Activated T-helper 2 cell treated with anti-CD3 and anti-CD28 coated beads, Interferon-gamma antibody, Interleukin-2, Interleukin-4, amounts not matched to agents 10 μg/mL and 5 μg/mL and 100 μg/mL, durations not matched to agents 14 hours and 24 hours and 36 hours (primary cell): ENCODE results near the gene TMED3. TPM values are rescaled to one million over a fixed set of nuclear protein-coding genes. Genes with fewer than 3 reads are reported as not detected.
"Not testable (repeated sequence)": the region's sequence is repeated elsewhere in the genome, so short reads cannot be mapped to it uniquely, and the experiment has no call there.

Experiments used
- DNase-seq: peaks from one replicate; pipeline ENCODE4 v3.0.0; 2021; ENCODE audit warnings: low spot score
- H3K27ac Mint-ChIP-seq: one replicate; pipeline ENCODE4 v1.8.0; 2021; ENCODE audit warnings: mixed read lengths
- H3K27me3 Mint-ChIP-seq: one replicate; pipeline ENCODE4 v1.8.0; 2021; ENCODE audit warnings: low read depth, mixed read lengths
- H3K36me3 Mint-ChIP-seq: one replicate; pipeline ENCODE4 v1.8.0; 2021; ENCODE audit warnings: low read depth, mixed read lengths
- H3K4me1 Mint-ChIP-seq: one replicate; pipeline ENCODE4 v1.8.0; 2021; ENCODE audit warnings: low read depth, mixed read lengths
- H3K4me3 Mint-ChIP-seq: one replicate; pipeline ENCODE4 v1.8.0; 2021; ENCODE audit warnings: low read depth, mild to moderate bottlenecking, moderate library complexity, mixed read lengths
- H3K9me3 Mint-ChIP-seq: one replicate; pipeline ENCODE4 v1.8.0; 2021; ENCODE audit warnings: mixed read lengths
- intact Hi-C: fragments of 100-400 bp; cut with micrococcal nuclease; formaldehyde crosslinking; loops from one replicate; pipeline ENCODE4 v1.15.1; 2023
- total RNA-seq: library from RNA; stranded (reverse); gene quantifications from 2 replicates; pipeline ENCODE4 v1.2.3, GENCODE V29; 2022

Gene TMED3
- total RNA-seq, 1 donor from 2014 or later = 49.8 TPM

GRCh38 chr15:79299841-79300235 is 11.1 kb upstream of the TMED3 start:
- Mint-ChIP-seq H3K4me1 (no peaks in the 10 kb centered on the region), H3K36me3 (no peaks in the 10 kb centered on the region), H3K27me3 (peaks cover 47% of the 10 kb centered on the region), H3K27ac (no peak overlapping the region), H3K9me3 (no peaks in the 10 kb centered on the region), H3K4me3 (no peak overlapping the region)
- intact Hi-C loops = no loop called here
- no peak for DNase-seq

- peaks cover 51% of the 10 kb centered on the region for H3K27me3 Mint-ChIP-seq
- peaks cover 2% of the 10 kb centered on the region for H3K36me3 Mint-ChIP-seq
- no peak overlapping the region for H3K4me3 Mint-ChIP-seq
- H3K27ac Mint-ChIP-seq = no peak overlapping the region
- no peaks in the 10 kb centered on the region for H3K9me3 Mint-ChIP-seq
- intact Hi-C loops = no loop called here
- no peak for DNase-seq
- peaks cover 8% of the 10 kb centered on the region for H3K4me1 Mint-ChIP-seq
Observed at GRCh38 chr15:79307251-79307650, 3.7 kb upstream of the TMED3 start.

GRCh38 chr15:79308874-79309273 is 2.0 kb upstream of the TMED3 start:
- Mint-ChIP-seq H3K27me3 (peaks cover 43% of the 10 kb centered on the region), H3K4me3 (no peak overlapping the region), H3K27ac (no peak overlapping the region), H3K36me3 (peaks cover 17% of the 10 kb centered on the region), H3K4me1 (peaks cover 22% of the 10 kb centered on the region), H3K9me3 (no peaks in the 10 kb centered on the region)
- intact Hi-C loops = no loop called here
- DNase-seq = no peak

- Mint-ChIP-seq H3K4me3 (peak overlapping the region; percentile 87), H3K27ac (no peak overlapping the region)
- no peak for DNase-seq
Observed at GRCh38 chr15:79310612-79310984, 314 bp upstream of the TMED3 start.

GRCh38 chr15:79311901-79312553 is 1.1 kb downstream of the TMED3 start:
- H3K27me3 Mint-ChIP-seq = peaks cover 26% of the 10 kb centered on the region
- peak overlapping the region; percentile 87 for H3K4me3 Mint-ChIP-seq
- intact Hi-C loops = no loop called here
- peaks cover 47% of the 10 kb centered on the region for H3K36me3 Mint-ChIP-seq
- no peaks in the 10 kb centered on the region for H3K9me3 Mint-ChIP-seq
- H3K27ac Mint-ChIP-seq = peak overlapping the region; percentile 53
- DNase-seq = no peak
- H3K4me1 Mint-ChIP-seq = peaks cover 28% of the 10 kb centered on the region

More at GRCh38 chr15:79310612-79310984, 314 bp upstream of the TMED3 start:
- intact Hi-C loops = no loop called here
- Mint-ChIP-seq H3K9me3 (no peaks in the 10 kb centered on the region), H3K4me1 (peaks cover 28% of the 10 kb centered on the region), H3K27me3 (peaks cover 30% of the 10 kb centered on the region), H3K36me3 (peaks cover 32% of the 10 kb centered on the region)

GRCh38 chr15:79314186-79314585 is 3.3 kb downstream of the TMED3 start:
- H3K4me1 Mint-ChIP-seq = peaks cover 35% of the 10 kb centered on the region
- intact Hi-C loops = no loop called here
- H3K27me3 Mint-ChIP-seq = peaks cover 8% of the 10 kb centered on the region
- H3K9me3 Mint-ChIP-seq = no peaks in the 10 kb centered on the region
- H3K36me3 Mint-ChIP-seq = peaks cover 68% of the 10 kb centered on the region
- no peak for DNase-seq
- H3K27ac Mint-ChIP-seq = no peak overlapping the region
- H3K4me3 Mint-ChIP-seq = peak overlapping the region; percentile 6

GRCh38 chr15:79314811-79315210 is 3.9 kb downstream of the TMED3 start:
- DNase-seq = no peak
- H3K36me3 Mint-ChIP-seq = peaks cover 74% of the 10 kb centered on the region
- peaks cover 4% of the 10 kb centered on the region for H3K27me3 Mint-ChIP-seq
- H3K27ac Mint-ChIP-seq = no peak overlapping the region
- H3K4me1 Mint-ChIP-seq = peaks cover 39% of the 10 kb centered on the region
- intact Hi-C loops = no loop called here
- H3K9me3 Mint-ChIP-seq = no peaks in the 10 kb centered on the region
- no peak overlapping the region for H3K4me3 Mint-ChIP-seq

GRCh38 chr15:79315623-79316328 is 4.9 kb downstream of the TMED3 start:
- Mint-ChIP-seq H3K36me3 (peaks cover 78% of the 10 kb centered on the region), H3K27ac (no peak overlapping the region), H3K4me3 (no peak overlapping the region), H3K9me3 (no peaks in the 10 kb centered on the region), H3K4me1 (peaks cover 39% of the 10 kb centered on the region), H3K27me3 (no peaks in the 10 kb centered on the region)
- no peak for DNase-seq
- intact Hi-C loops = no loop called here

GRCh38 chr15:79316864-79317263 is 6.0 kb downstream of the TMED3 start:
- H3K27me3 Mint-ChIP-seq = no peaks in the 10 kb centered on the region

GRCh38 chr15:79319973-79320372 is 9.1 kb downstream of the TMED3 start:
- H3K9me3 Mint-ChIP-seq = not testable (repeated sequence)

More at GRCh38 chr15:79316864-79317263, 6.0 kb downstream of the TMED3 start:
- Mint-ChIP-seq H3K36me3 (peaks cover 87% of the 10 kb centered on the region), H3K4me1 (peaks cover 36% of the 10 kb centered on the region), H3K27ac (no peak overlapping the region), H3K4me3 (no peak overlapping the region), H3K9me3 (no peaks in the 10 kb centered on the region)
- no peak for DNase-seq
- intact Hi-C loops = no loop called here

GRCh38 chr15:79321876-79322275 is 11.0 kb downstream of the TMED3 start:
- peaks cover 11% of the 10 kb centered on the region for H3K4me1 Mint-ChIP-seq
- intact Hi-C loops = no loop called here
- no peak for DNase-seq
- no peaks in the 10 kb centered on the region for H3K27me3 Mint-ChIP-seq
- no peaks in the 10 kb centered on the region for H3K9me3 Mint-ChIP-seq
- H3K27ac Mint-ChIP-seq = no peak overlapping the region
- H3K4me3 Mint-ChIP-seq = no peak overlapping the region
- H3K36me3 Mint-ChIP-seq = peaks cover 78% of the 10 kb centered on the region

More at GRCh38 chr15:79319973-79320372, 9.1 kb downstream of the TMED3 start:
- Mint-ChIP-seq H3K4me1 (peaks cover 15% of the 10 kb centered on the region), H3K36me3 (peaks cover 79% of the 10 kb centered on the region)
- H3K4me3 Mint-ChIP-seq, DNase-seq, H3K27me3 Mint-ChIP-seq, intact Hi-C loops, H3K27ac Mint-ChIP-seq: not testable (repeated sequence)

- intact Hi-C loops = no loop called here
- peaks cover 11% of the 10 kb centered on the region for H3K4me1 Mint-ChIP-seq
- peaks cover 77% of the 10 kb centered on the region for H3K36me3 Mint-ChIP-seq
- no peak overlapping the region for H3K4me3 Mint-ChIP-seq
- no peak overlapping the region for H3K27ac Mint-ChIP-seq
- no peaks in the 10 kb centered on the region for H3K27me3 Mint-ChIP-seq
- no peaks in the 10 kb centered on the region for H3K9me3 Mint-ChIP-seq
- no peak for DNase-seq
Observed at GRCh38 chr15:79322306-79322705, 11.4 kb downstream of the TMED3 start.

- peaks cover 73% of the 10 kb centered on the region for H3K36me3 Mint-ChIP-seq
- no peaks in the 10 kb centered on the region for H3K9me3 Mint-ChIP-seq
- H3K27me3 Mint-ChIP-seq = no peaks in the 10 kb centered on the region
- peaks cover 11% of the 10 kb centered on the region for H3K4me1 Mint-ChIP-seq
- H3K4me3 Mint-ChIP-seq = no peak overlapping the region
- no peak for DNase-seq
- H3K27ac Mint-ChIP-seq = no peak overlapping the region
- intact Hi-C loops = no loop called here
Observed at GRCh38 chr15:79322945-79323344, 12.0 kb downstream of the TMED3 start.
